Measurements from ENCODE around the gene GPR107. TPM values are rescaled to one million over a fixed set of nuclear protein-coding genes. Genes with fewer than 3 reads are reported as not detected.

GPR107 gene
- total and polyA plus RNA-seq, 2 experiments from 2014 or later, result 6.2 to 30.7 TPM

- Histone ChIP-seq H3K79me2 (replicated peaks; ENCODE audit: insufficient read depth) (peaks cover 9% of the 10 kb centered on the region; the same call in 1 of the 2 replicates), H3K36me3 (ENCODE audit: insufficient read depth) (no peaks in the 10 kb centered on the region), H4K20me1 (replicated peaks; ENCODE audit: insufficient read depth) (peaks cover 7% of the 10 kb centered on the region; the same call in 1 of the 2 replicates), H3F3A (replicated peaks; ENCODE audit: low read depth) (no peaks in the 10 kb centered on the region), H3K4me1 (ENCODE audit: insufficient read depth) (no peaks in the 10 kb centered on the region), H3K27ac (ENCODE audit: low read depth) (no peak overlapping the region), H3K4me2 (no peak overlapping the region), H2AFZ (no peak overlapping the region), H3K4me3 (no peak overlapping the region), H3K9me2 (ENCODE audit: insufficient read depth) (no peaks in the 10 kb centered on the region), H3K27me3 (ENCODE audit: insufficient read depth) (no peaks in the 10 kb centered on the region)
- H3K9me3 Mint-ChIP-seq, result peaks cover 5% of the 10 kb centered on the region; the same call in 1 of the 3 replicates
- peaks cover 12% of the 10 kb centered on the region; the same call in 2 of the 3 replicates for H3K36me3 Mint-ChIP-seq (ENCODE audit: low read depth)
- ATAC-seq (no peak), DNase-seq (ENCODE audit: low spot score) (no peak)
- TF ChIP-seq ZNF331 (CRISPR knock-in tag; IDR thresholded peaks at IDR 0.05; ENCODE audit: low read depth), result no peak
- TF ChIP-seq STAT1 (IDR thresholded peaks at IDR 0.05; ENCODE audit: unreplicated experiment), result no peak
- no peak for TF ChIP-seq NANOG (IDR thresholded peaks at IDR 0.05; ENCODE audit: borderline replicate concordance)
- TF ChIP-seq JUNB (IDR thresholded peaks at IDR 0.05; ENCODE audit: unreplicated experiment), result no peak
- no peak for TF ChIP-seq CTCF (conservative IDR thresholded peaks at IDR 0.05; ENCODE audit: low read depth in 2 of 2)
- TF ChIP-seq EZH2 (IDR thresholded peaks at IDR 0.05; ENCODE audit: low read depth, unreplicated experiment), result no peak
- no peak for TF ChIP-seq ZNF114 (CRISPR knock-in tag; IDR thresholded peaks at IDR 0.05)
- TF ChIP-seq REST (IDR thresholded peaks at IDR 0.05; ENCODE audit: unreplicated experiment), result no peak
- no peak for TF ChIP-seq EZH2phosphoT487 (IDR thresholded peaks at IDR 0.05; ENCODE audit: unreplicated experiment)
- no peak for TF ChIP-seq ZNF462 (CRISPR knock-in tag; IDR thresholded peaks at IDR 0.05)
- H3K27ac Mint-ChIP-seq, result no peak overlapping the region
- no peak overlapping the region for H3K4me3 Mint-ChIP-seq
- H3K27me3 Mint-ChIP-seq (ENCODE audit: insufficient read depth, low read depth, poor library complexity), result no peaks in the 10 kb centered on the region
- H3K4me1 Mint-ChIP-seq, result no peaks in the 10 kb centered on the region; the same call in 2 of the 3 replicates
These were observed 38.2 kb upstream of the GPR107 start for GRCh38 chr9:130015353-130016019.

Measured in GM23338 (cell line).